Keratinocyte (primary cell): Measurements from ENCODE around the gene FBN1. TPM values are rescaled to one million over a fixed set of nuclear protein-coding genes. Genes with fewer than 3 reads are reported as not detected.

Source experiments
- DNase-seq: peaks from one replicate; pipeline ENCODE4 v3.0.0-alpha.2; 2011; ENCODE audit warnings: low read depth, missing footprints, low spot score
- FAIRE-seq: peaks from 2 replicates; lab custom pipeline; 2011; peaks lifted over from hg19 to GRCh38; lab: Jason Lieb, UNC
- H2AFZ ChIP-seq: 2 replicates; pipeline ENCODE4 v1.6.0; 2012; ENCODE audit warnings: low read length, control low read depth, inconsistent platforms; ENCODE audit not compliant: control insufficient read depth
- H3K27ac ChIP-seq: 2 replicates; pipeline ENCODE4 v1.5.1; 2011; ENCODE audit warnings: low read length; ENCODE audit not compliant: control insufficient read depth, insufficient read depth
- H3K27me3 ChIP-seq: 3 replicates; pipeline ENCODE4 v1.6.0; 2011; ENCODE audit warnings: low read length; ENCODE audit not compliant: control insufficient read depth, insufficient read depth; ENCODE audit errors: extremely low read depth
- H3K36me3 ChIP-seq, 2 experiments: 2 replicates in 1 of 2; 3 replicates in 1 of 2; pipeline ENCODE4 v1.5.1; 2011; ENCODE audit warnings: low read length in 2 of 2, mild to moderate bottlenecking in 1 of 2; ENCODE audit not compliant: control insufficient read depth in 2 of 2, insufficient read depth in 2 of 2; ENCODE audit errors: extremely low read depth in 1 of 2
- H3K4me1 ChIP-seq: 3 replicates; pipeline ENCODE4 v1.5.1; 2011; ENCODE audit warnings: low read length; ENCODE audit not compliant: control insufficient read depth, insufficient read depth; ENCODE audit errors: extremely low read depth
- H3K4me2 ChIP-seq: 3 replicates; pipeline ENCODE4 v1.6.0; 2011; ENCODE audit warnings: low read depth, low read length; ENCODE audit not compliant: control insufficient read depth, insufficient read depth; ENCODE audit errors: extremely low read depth
- H3K4me3 ChIP-seq, 3 experiments: fragments of 200-600 bp in 1 of 3; sonication (generic) in 1 of 3; 2 replicates in 2 of 3; 3 replicates in 1 of 3; pipeline ENCODE4 v1.5.1; 2011 to 2016; ENCODE audit warnings: low read length in 3 of 3, mild to moderate bottlenecking in 3 of 3, control low read depth in 2 of 3, inconsistent platforms in 1 of 3, low read depth in 1 of 3, mixed read lengths in 1 of 3, mixed run types in 1 of 3, moderate library complexity in 1 of 3; ENCODE audit not compliant: control insufficient read depth in 2 of 3, insufficient read depth in 2 of 3; ENCODE audit errors: extremely low read depth in 1 of 3
- H3K79me2 ChIP-seq: 2 replicates; pipeline ENCODE4 v1.6.0; 2012; ENCODE audit warnings: low read length; ENCODE audit not compliant: control insufficient read depth, insufficient read depth
- H3K9ac ChIP-seq: 3 replicates; pipeline ENCODE4 v1.6.0; 2011; ENCODE audit warnings: low read length; ENCODE audit not compliant: control insufficient read depth, insufficient read depth; ENCODE audit errors: extremely low read depth
- H3K9me1 ChIP-seq: 3 replicates; pipeline ENCODE4 v1.6.0; 2011; ENCODE audit warnings: low read length; ENCODE audit not compliant: control insufficient read depth, insufficient read depth; ENCODE audit errors: extremely low read depth
- H3K9me3 ChIP-seq: 2 replicates; pipeline ENCODE4 v1.5.1; 2012; ENCODE audit warnings: low read depth, low read length; ENCODE audit not compliant: control insufficient read depth
- H4K20me1 ChIP-seq: 3 replicates; pipeline ENCODE4 v1.6.0; 2011; ENCODE audit warnings: low read length; ENCODE audit not compliant: control insufficient read depth, insufficient read depth; ENCODE audit errors: extremely low read depth
- EZH2 ChIP-seq: IDR thresholded peaks from one replicate; pipeline ENCODE4 v1.6.1; 2012; ENCODE audit warnings: inconsistent platforms, mild to moderate bottlenecking, low read length, moderate library complexity
- dilution Hi-C: fragments of 300-500 bp; cut with MboI; formaldehyde crosslinking; loops from one replicate; pipeline ENCODE4 v1.7.0; 2020; ENCODE audit warnings: low sequenced_read_pairs; ENCODE audit not compliant: extremely low pct_ligation_motif_present
- polyA plus RNA-seq, 5 experiments: library from polyadenylated mRNA; depleted of rRNA in 3 of 5; stranded (reverse) in 3 of 5; stranded (forward) in 1 of 5; unstranded in 1 of 5; fragments of >200 nt; gene quantifications; 1 replicate in 1 of 5; 2 replicates in 3 of 5; 3 replicates in 1 of 5; pipeline versions ENCODE4 v1.2.1 to v1.2.3, GENCODE V29; 2011 to 2012; ENCODE audit warnings: missing spikeins in 2 of 5, low read depth in 1 of 5, low replicate concordance in 1 of 5
- TF ChIP-seq, protein P1 (sequence below), 3 experiments: IDR thresholded peaks in 1 of 3; conservative IDR thresholded peaks in 1 of 3; optimal IDR thresholded peaks in 1 of 3; 2 replicates in 2 of 3; 3 replicates in 1 of 3; pipeline versions ENCODE3 to v1.5.1; 2011; ENCODE audit warnings: low read length in 3 of 3, mild to moderate bottlenecking in 3 of 3, moderate library complexity in 2 of 3, control low read depth in 1 of 3, inconsistent platforms in 1 of 3; ENCODE audit not compliant: insufficient read depth in 2 of 3; ENCODE audit errors: extremely low read depth in 1 of 3

FBN1 gene
- polyA plus RNA-seq, 1 donor (not counting 4 experiments of a cell fraction or from before 2014, with no cell fraction given) = 3.5 TPM

DNA sequence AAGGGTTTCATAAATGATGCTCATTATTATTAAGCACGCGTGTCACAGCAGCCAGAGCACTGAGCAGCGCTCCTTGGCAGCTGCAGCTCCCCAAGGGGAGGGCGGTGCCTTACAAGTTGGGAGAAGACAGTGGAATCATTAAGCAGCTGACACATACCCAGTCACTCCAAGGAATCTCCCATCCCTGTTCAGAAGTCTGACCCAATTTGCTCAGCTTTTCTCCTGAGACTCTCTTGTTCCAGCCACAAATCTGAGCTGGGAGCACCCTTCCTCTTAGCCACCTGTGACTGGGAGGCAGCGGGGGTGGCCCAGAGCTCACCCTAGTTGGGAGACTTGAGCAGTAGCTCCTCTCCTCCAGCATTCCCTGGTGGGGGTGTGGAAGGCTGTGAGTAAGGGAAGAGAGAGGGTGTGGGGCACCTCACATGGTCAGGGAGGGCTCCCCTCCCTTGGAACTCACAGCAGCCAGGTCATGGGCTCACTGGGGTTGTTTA lies 249.9 kb downstream of the FBN1 start:
- Histone ChIP-seq H4K20me1 (no peaks in the 10 kb centered on the region), H3K9ac (peak overlapping the region; percentile 2), H3K27ac (peak overlapping the region; percentile 54), H3K4me3 (no peak overlapping the region), H3K27me3 (no peaks in the 10 kb centered on the region), H3K36me3 (no peaks in the 10 kb centered on the region), H3K4me1 (peaks cover 17% of the 10 kb centered on the region), H3K79me2 (no peaks in the 10 kb centered on the region), H3K9me1 (no peaks in the 10 kb centered on the region), H3K4me2 (peak overlapping the region; percentile 53), H2AFZ (no peak overlapping the region), H3K9me3 (no peaks in the 10 kb centered on the region)
- FAIRE-seq (peak; percentile 94), DNase-seq (peak; percentile 68)
- TF ChIP-seq, protein P1, sequence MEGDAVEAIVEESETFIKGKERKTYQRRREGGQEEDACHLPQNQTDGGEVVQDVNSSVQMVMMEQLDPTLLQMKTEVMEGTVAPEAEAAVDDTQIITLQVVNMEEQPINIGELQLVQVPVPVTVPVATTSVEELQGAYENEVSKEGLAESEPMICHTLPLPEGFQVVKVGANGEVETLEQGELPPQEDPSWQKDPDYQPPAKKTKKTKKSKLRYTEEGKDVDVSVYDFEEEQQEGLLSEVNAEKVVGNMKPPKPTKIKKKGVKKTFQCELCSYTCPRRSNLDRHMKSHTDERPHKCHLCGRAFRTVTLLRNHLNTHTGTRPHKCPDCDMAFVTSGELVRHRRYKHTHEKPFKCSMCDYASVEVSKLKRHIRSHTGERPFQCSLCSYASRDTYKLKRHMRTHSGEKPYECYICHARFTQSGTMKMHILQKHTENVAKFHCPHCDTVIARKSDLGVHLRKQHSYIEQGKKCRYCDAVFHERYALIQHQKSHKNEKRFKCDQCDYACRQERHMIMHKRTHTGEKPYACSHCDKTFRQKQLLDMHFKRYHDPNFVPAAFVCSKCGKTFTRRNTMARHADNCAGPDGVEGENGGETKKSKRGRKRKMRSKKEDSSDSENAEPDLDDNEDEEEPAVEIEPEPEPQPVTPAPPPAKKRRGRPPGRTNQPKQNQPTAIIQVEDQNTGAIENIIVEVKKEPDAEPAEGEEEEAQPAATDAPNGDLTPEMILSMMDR (optimal IDR thresholded peaks at IDR 0.05 in 1 of 3, IDR thresholded peaks at IDR 0.05 in 1 of 3, conservative IDR thresholded peaks at IDR 0.05 in 1 of 3; ENCODE audit: extremely low read depth in 1 of 3, insufficient read depth in 2 of 3, low read length in 3 of 3) = no peak
- TF ChIP-seq EZH2 = no peak
- dilution Hi-C loops = no loop called here

DNA sequence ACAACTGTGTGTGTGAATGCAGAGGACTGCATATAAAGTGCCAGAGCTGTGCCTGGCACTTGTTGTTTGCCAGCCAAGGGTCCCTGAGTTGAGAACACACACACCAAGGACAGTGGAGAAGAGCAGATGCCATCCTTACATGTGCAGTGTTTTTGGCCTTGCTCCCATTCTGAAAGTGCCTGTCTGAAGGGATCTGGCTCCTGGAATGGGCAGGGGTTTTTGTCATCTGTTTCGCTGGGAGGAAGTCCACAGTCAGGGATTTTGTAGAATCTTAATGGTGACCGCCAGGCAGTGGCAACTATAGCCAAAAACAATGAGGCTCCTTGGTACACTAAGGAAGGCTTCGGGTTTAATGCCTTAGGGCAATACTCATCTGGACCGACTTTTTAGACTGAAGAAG lies 250.5 kb downstream of the FBN1 start:
- no peak for TF ChIP-seq EZH2
- TF ChIP-seq, protein P1 (optimal IDR thresholded peaks at IDR 0.05 in 1 of 3, IDR thresholded peaks at IDR 0.05 in 1 of 3, conservative IDR thresholded peaks at IDR 0.05 in 1 of 3; ENCODE audit: extremely low read depth in 1 of 3, insufficient read depth in 2 of 3, low read length in 3 of 3) = no peak
- no peak overlapping the region for H3K9ac ChIP-seq
- no peak overlapping the region for H2AFZ ChIP-seq
- dilution Hi-C loops = no loop called here
- H3K79me2 ChIP-seq = no peaks in the 10 kb centered on the region
- no peaks in the 10 kb centered on the region for H3K36me3 ChIP-seq
- H3K27me3 ChIP-seq = no peaks in the 10 kb centered on the region
- FAIRE-seq (no peak), DNase-seq (no peak)
- no peaks in the 10 kb centered on the region for H3K9me3 ChIP-seq
- peak overlapping the region; percentile 33 for H3K27ac ChIP-seq
- no peak overlapping the region for H3K4me3 ChIP-seq
- no peaks in the 10 kb centered on the region for H3K9me1 ChIP-seq
- H3K4me2 ChIP-seq = peak overlapping the region; percentile 53
- H4K20me1 ChIP-seq = no peaks in the 10 kb centered on the region
- H3K4me1 ChIP-seq = peaks cover 19% of the 10 kb centered on the region
